ENCODE data around the gene FBN3. TPM values are rescaled to one million over a fixed set of nuclear protein-coding genes. Genes with fewer than 3 reads are reported as not detected.
A peak's percentile ranks its signal among the peaks of the same experiment; 100 is the strongest.
"Not testable (repeated sequence)": the region's sequence is repeated elsewhere in the genome, so short reads cannot be mapped to it uniquely, and the experiment has no call there.

The FBN3 gene
- total RNA-seq, 1 donor from 2014 or later = not detected

- DNase-seq (ENCODE audit: low spot score) = no peak
Measured at GRCh38 chr19:8056533-8056932, 92.9 kb downstream of the FBN3 start.

DNA sequence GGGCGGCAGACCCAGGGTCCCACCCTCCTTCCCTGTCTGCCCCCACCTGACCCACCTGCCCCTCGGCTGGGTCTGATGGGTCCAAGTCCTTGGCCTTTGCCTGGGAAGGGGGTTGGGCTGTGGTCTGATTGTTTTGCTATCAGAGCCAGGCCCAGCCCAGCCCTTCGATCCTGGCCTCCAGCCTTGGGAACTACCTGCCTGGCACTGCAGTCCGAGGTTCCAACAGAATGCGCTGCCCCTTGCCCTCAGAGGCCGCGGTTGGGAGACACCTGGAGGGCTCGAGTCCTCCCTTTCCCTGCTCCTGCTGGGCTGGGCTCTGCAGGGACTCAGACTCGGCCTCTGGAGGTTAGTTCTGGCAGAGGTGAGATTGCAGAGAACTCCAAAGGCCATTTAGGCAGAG is 95.2 kb downstream of the FBN3 start:
- DNase-seq (ENCODE audit: low spot score) = no peak

DNA sequence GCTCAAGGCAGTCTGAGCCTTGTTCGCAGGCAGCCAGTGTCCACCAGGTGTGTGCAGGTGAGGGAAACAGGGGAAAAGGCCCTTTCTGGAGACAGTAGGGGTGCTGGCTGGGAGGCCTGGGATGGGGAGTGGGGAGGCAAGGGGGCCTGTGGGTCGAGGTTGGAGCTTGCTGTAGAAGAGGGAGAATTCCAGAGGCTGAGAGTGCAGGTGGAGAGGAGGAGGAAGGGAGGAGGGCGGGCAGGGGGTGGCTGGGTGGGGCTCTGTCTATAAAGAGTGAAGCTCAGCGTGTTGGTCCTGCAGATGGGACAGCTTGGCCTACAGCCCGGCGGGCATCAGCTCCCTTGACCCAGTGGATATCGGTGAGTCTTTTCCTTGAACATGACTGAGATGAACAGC is 96.9 kb downstream of the FBN3 start, which contains the start of gene CCL25:
TSS of gene CCL25 (plus strand) at position 297 of the 396 bp plus-strand sequence. CDS start 290 bp downstream, outside the sequence.
- no peak for DNase-seq (ENCODE audit: low spot score)

DNA sequence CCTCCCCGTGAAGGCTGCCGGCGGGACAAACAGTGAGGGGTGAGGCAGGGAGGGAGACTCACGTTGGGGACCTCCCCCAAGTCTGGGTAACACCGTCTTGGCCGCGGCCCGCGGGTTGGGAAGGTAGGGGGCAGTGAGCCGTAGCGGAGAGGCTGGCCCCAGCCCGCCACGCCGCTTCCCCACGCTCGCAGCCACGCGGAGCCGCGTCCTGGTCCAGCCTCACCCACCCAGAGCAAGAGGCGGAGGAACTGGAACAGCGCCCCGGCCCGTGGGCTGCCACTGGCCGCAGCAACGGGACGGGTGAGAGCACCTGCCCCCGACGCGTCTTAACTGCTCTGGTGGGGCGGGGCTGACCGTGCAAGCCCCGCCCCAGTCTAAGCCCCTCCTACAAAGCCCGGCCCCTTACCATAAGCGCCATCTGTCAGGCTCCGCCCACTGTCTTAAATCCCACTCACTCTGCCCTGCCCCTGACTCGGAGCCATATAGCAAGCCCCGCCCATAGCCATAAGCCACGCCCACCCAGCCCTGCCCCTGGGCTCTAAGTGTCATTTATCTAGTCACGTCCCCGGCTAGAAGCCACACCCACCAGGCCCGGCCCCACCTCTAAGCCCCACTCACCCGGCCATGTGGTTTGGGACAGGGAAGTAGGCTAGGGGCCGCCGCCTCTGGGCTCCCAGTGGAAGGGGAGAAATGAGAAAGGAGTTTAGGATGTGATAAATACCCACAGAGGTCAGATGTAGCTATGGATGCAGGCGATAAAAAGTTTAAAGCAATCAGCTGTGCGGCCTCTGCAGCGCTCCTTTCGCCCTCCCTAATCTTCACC is 98.9 kb downstream of the FBN3 start:
- DNase-seq (ENCODE audit: low spot score) = peak; percentile 89

DNA sequence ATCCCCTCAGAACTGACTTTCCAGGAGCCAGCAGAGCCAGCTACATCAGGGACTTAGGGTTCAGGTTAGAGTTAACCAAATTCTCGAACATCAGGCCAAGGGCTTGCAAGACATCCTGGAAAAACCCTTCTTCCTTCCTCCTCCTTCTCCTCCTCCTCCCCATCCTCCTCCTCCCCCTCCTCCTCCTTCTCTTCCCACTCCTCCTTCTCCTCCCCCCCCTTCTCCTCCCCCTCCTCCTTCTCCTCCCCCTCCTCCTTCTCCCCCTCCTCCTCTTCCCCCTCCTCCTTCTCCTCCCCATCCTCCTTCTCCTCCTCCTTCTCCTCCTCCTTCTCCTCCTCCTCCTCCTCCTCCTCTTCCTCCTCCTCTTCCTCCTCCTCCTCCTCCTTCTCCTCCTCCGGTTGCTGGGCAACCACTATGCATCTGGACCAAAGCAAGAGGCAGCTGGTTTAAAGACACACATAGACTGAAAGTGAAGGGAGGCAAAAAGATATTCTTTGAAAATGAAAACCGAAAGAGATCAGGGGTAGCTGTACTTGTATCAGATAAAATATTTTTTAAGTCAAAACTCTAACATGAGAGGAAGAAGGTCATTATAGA is 102.7 kb downstream of the FBN3 start:
- no peak for DNase-seq (ENCODE audit: low spot score)

GRCh38 chr19:8045872-8046568 is 103.4 kb downstream of the FBN3 start:
- DNase-seq (ENCODE audit: low spot score) = no peak

- no peak for DNase-seq (ENCODE audit: low spot score)
Measured at GRCh38 chr19:8044018-8044417, 105.4 kb downstream of the FBN3 start.

DNA sequence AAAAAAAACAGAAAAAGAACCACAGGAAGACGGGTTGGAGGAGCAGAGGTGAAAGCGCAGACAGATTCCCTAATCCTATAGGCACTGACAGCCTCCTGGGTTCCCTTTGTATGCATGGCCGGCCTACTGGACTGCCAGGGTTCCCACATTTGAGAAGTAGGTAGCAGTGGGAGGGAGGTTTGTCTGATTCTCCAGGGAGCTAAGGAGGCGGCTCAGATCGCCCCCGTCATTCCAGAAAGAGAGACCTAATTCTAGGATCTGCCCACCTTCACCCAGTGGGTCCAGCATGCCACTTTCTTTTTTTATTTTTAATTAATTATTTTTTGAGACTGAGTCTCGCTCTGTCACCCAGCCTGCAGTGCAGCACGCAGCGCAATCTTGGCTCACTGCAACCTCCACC is 106.5 kb downstream of the FBN3 start:
- DNase-seq (ENCODE audit: low spot score) = no peak

GRCh38 chr19:8041531-8041931 is 107.9 kb downstream of the FBN3 start:
- DNase-seq (ENCODE audit: low spot score) = no peak

- no peak for DNase-seq (ENCODE audit: low spot score)
Measured at GRCh38 chr19:8039231-8039630, 110.2 kb downstream of the FBN3 start.

- no peak for DNase-seq (ENCODE audit: low spot score)
Measured at GRCh38 chr19:8038815-8039214, 110.6 kb downstream of the FBN3 start.

GRCh38 chr19:8036434-8037099 is 112.8 kb downstream of the FBN3 start:
- no peak for DNase-seq (ENCODE audit: low spot score)

- no peak for DNase-seq (ENCODE audit: low spot score)
Measured at GRCh38 chr19:8034178-8034525, 115.2 kb downstream of the FBN3 start.

DNA sequence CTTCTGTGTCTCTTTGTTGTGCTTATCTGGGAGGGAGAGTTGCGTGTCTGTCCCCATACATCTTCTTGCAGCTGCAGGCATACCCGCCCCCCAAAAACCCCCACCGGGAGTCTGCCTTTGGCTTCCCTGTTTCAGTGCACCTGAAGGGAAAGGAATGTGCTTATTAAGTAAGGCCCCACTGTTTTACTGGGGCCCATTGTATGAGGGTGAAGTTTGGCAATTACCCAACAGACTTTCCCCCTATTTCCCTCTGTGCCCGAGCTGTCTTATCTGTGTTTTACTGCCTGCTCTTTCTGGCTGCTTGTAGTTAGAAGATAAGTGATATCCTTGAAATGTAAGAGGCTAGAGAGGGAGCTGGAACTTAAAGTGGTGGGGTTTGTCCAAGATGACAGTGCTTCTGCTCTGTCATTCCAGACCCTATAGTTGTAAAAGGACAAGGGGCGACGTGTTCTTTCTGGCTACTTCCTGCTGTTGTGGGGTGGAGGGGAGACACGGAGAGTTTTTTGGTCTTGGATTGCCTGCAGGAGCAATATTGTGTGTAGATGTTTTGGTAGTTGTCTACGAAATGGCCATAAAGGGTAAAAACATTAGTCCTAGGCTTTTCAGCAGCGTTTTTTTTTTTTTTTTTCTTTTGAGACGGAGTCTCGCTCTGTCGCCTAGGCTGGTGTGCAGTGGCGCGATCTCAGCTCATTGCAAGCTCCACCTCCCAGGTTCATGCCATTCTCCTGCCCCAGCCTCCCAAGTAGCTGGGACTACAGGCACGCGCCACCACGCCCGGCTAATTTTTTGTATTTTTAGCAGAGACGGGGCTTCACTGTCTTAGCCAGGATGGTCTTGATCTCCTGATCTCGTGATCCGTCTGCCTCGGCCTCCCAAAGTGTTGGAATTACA is 115.9 kb downstream of the FBN3 start:
- DNase-seq (ENCODE audit: low spot score) = not testable (repeated sequence)

- DNase-seq (ENCODE audit: low spot score) = no peak
Measured at GRCh38 chr19:8030960-8031359, 118.4 kb downstream of the FBN3 start.

- DNase-seq (ENCODE audit: low spot score) = no peak
Measured at GRCh38 chr19:8028951-8029491, 120.4 kb downstream of the FBN3 start.

- DNase-seq (ENCODE audit: low spot score) = no peak
Measured at GRCh38 chr19:8025316-8025715, 124.1 kb downstream of the FBN3 start.

- DNase-seq (ENCODE audit: low spot score) = not testable (repeated sequence)
Measured at GRCh38 chr19:8024256-8024655, 125.1 kb downstream of the FBN3 start.

- no peak for DNase-seq (ENCODE audit: low spot score)
Measured at GRCh38 chr19:8023371-8023770, 126.0 kb downstream of the FBN3 start.

- no peak for DNase-seq (ENCODE audit: low spot score)
Measured at GRCh38 chr19:8022275-8022674, 127.1 kb downstream of the FBN3 start.

DNA sequence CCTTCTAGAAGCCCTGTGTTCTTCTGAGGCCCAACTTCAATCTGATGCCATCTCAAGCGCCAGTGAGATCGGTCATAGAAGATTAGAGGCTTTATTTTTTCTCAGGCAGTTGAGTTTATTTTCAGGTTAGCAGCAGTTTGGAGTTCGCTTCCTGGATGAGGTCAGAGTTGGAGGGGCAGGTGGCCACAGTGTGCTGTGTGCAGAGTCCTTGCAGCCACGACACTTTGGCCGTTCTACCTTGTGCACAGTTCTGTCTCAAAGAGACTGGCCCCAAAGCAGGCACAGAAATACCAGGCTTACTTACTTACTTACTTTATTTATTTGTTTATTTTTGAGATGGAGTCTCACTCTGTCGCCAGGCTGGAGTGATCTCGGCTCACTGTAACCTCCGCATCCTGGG is 128.0 kb downstream of the FBN3 start:
- no peak for DNase-seq (ENCODE audit: low spot score)
